ENCODE data around the gene TRIM17. TPM values are rescaled to one million over a fixed set of nuclear protein-coding genes. Genes with fewer than 3 reads are reported as not detected.

Gene TRIM17
- polyA plus RNA-seq, 4 donors: 0.48 to 0.59 TPM; not detected in 2

- DNase-seq (peak; percentile 53 to 91), FAIRE-seq (no peak)
- Histone ChIP-seq H3K27ac (ENCODE audit: low read depth in 1 of 3, low read length in 2 of 3) (peak overlapping the region in 1 of 3 donors; percentile 85), H3K4me3 (ENCODE audit: low read depth in 1 of 3, low read length in 3 of 3) (peak overlapping the region in 1 of 3 donors; percentile 56), H3K36me3 (ENCODE audit: control insufficient read depth in 3 of 3, insufficient read depth in 2 of 3, low read depth in 1 of 3, low read length in 3 of 3) (peaks cover 0 to 72% (median 0%) of the 10 kb centered on the region in 3 donors), H3K9me3 (ENCODE audit: control insufficient read depth in 2 of 2, insufficient read depth in 1 of 2, low read depth in 1 of 2, low read length in 1 of 2) (no peaks in the 10 kb centered on the region), H3K4me1 (ENCODE audit: control insufficient read depth in 3 of 3, insufficient read depth in 2 of 3, low read depth in 1 of 3, low read length in 2 of 3) (peaks cover 0 to 60% (median 0%) of the 10 kb centered on the region in 3 donors), H3K27me3 (ENCODE audit: control insufficient read depth in 3 of 3, insufficient read depth in 3 of 3, low read length in 3 of 3) (no peaks in the 10 kb centered on the region)
- 23 to 59% (median 39%) methylated on average over 34 of the region's 34 CpGs for WGBS, 3 donors
Measured at GRCh38 chr1:228372183-228373003, 44.3 kb downstream of the TRIM17 start.

- Histone ChIP-seq H3K36me3 (ENCODE audit: control insufficient read depth in 3 of 3, insufficient read depth in 2 of 3, low read depth in 1 of 3, low read length in 3 of 3) (peaks cover 0 to 72% (median 0%) of the 10 kb centered on the region in 3 donors), H3K4me1 (ENCODE audit: control insufficient read depth in 3 of 3, insufficient read depth in 2 of 3, low read depth in 1 of 3, low read length in 2 of 3) (peaks cover 0 to 61% (median 0%) of the 10 kb centered on the region in 3 donors), H3K9me3 (ENCODE audit: control insufficient read depth in 2 of 2, insufficient read depth in 1 of 2, low read depth in 1 of 2, low read length in 1 of 2) (no peaks in the 10 kb centered on the region), H3K27me3 (ENCODE audit: control insufficient read depth in 3 of 3, insufficient read depth in 3 of 3, low read length in 3 of 3) (no peaks in the 10 kb centered on the region), H3K4me3 (ENCODE audit: low read depth in 1 of 3, low read length in 3 of 3) (peak overlapping the region in 1 of 3 donors; percentile 56), H3K27ac (ENCODE audit: low read depth in 1 of 3, low read length in 2 of 3) (peak overlapping the region in 1 of 3 donors; percentile 85)
- DNase-seq: no peak
- no peak for FAIRE-seq
- 16 to 66% (median 31%) methylated on average over 4 of the region's 4 CpGs for WGBS, 3 donors
Measured at GRCh38 chr1:228371741-228372182, 44.9 kb downstream of the TRIM17 start.

DNA sequence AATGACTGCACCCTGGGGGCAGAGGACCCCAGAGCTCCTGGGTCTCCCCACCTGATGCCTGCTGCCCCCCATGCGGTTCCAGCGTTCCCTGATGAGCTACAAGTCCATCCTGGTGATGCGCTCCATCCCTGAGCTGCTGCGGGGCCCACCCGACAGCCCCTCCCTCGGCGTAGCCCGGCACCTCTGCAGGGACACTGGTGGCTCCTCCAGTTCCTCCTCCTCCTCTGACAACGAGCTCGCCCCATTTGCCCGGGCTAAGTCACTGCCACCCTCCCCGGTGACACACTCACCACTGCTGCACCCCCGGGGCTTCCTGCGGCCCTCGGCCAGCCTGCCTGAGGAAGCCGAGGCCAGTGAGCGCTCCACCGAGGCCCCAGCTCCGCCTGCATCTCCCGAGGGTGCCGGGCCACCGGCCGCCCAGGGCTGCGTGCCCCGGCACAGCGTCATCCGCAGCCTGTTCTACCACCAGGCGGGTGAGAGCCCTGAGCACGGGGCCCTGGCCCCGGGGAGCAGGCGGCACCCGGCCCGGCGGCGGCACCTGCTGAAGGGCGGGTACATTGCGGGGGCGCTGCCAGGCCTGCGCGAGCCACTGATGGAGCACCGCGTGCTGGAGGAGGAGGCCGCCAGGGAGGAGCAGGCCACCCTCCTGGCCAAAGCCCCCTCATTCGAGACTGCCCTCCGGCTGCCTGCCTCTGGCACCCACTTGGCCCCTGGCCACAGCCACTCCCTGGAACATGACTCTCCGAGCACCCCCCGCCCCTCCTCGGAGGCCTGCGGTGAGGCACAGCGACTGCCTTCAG is 45.5 kb downstream of the TRIM17 start:
- peaks cover 0 to 72% (median 0%) of the 10 kb centered on the region in 3 donors for H3K36me3 ChIP-seq (ENCODE audit: control insufficient read depth in 3 of 3, insufficient read depth in 2 of 3, low read depth in 1 of 3, low read length in 3 of 3)
- H3K9me3 ChIP-seq (ENCODE audit: control insufficient read depth in 2 of 2, insufficient read depth in 1 of 2, low read depth in 1 of 2, low read length in 1 of 2): no peaks in the 10 kb centered on the region
- peak in 1 of 2 donors; percentile 68 for DNase-seq
- peak overlapping the region in 1 of 3 donors; percentile 85 for H3K27ac ChIP-seq (ENCODE audit: low read depth in 1 of 3, low read length in 2 of 3)
- H3K27me3 ChIP-seq (ENCODE audit: control insufficient read depth in 3 of 3, insufficient read depth in 3 of 3, low read length in 3 of 3): no peaks in the 10 kb centered on the region
- 27 to 70% (median 50%) methylated on average over 29 to 50 of the region's 50 CpGs for WGBS, 3 donors
- H3K4me3 ChIP-seq (ENCODE audit: low read depth in 1 of 3, low read length in 3 of 3): peak overlapping the region in 1 of 3 donors; percentile 56
- H3K4me1 ChIP-seq (ENCODE audit: control insufficient read depth in 3 of 3, insufficient read depth in 2 of 3, low read depth in 1 of 3, low read length in 2 of 3): peaks cover 0 to 61% (median 0%) of the 10 kb centered on the region in 3 donors
- FAIRE-seq: no peak

DNA sequence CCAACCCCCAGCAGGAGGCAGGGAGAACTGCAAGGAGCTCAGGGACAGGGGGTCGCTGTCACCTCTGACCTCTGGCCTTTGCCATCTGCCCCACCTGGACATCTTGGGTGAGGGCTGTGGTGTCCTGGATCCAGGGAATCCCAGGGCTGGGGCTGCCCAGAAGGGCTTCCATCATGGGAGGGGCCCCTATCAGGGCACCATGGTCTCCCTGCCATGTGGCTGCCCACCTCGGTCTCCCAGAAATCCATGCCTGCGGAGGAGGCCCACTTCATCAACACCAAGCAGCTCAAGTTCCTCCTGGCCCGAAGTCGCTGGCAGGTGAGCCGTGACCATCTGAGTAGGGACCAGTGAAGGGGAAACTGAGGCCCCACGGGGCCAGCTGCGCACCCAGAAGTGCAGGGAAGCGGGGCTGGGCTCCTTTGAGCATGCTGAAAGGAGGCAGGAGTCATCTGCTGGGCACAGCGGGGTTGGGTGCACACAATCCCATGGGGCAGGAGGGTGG is 46.2 kb downstream of the TRIM17 start:
- Histone ChIP-seq H3K36me3 (ENCODE audit: control insufficient read depth in 3 of 3, insufficient read depth in 2 of 3, low read depth in 1 of 3, low read length in 3 of 3) (peaks cover 0 to 72% (median 0%) of the 10 kb centered on the region in 3 donors), H3K27me3 (ENCODE audit: control insufficient read depth in 3 of 3, insufficient read depth in 3 of 3, low read length in 3 of 3) (no peaks in the 10 kb centered on the region), H3K4me1 (ENCODE audit: control insufficient read depth in 3 of 3, insufficient read depth in 2 of 3, low read depth in 1 of 3, low read length in 2 of 3) (peaks cover 0 to 61% (median 0%) of the 10 kb centered on the region in 3 donors), H3K9me3 (ENCODE audit: control insufficient read depth in 2 of 2, insufficient read depth in 1 of 2, low read depth in 1 of 2, low read length in 1 of 2) (no peaks in the 10 kb centered on the region), H3K4me3 (ENCODE audit: low read depth in 1 of 3, low read length in 3 of 3) (peak overlapping the region in 1 of 3 donors; percentile 56), H3K27ac (ENCODE audit: low read depth in 1 of 3, low read length in 2 of 3) (peak overlapping the region in 1 of 3 donors; percentile 85)
- FAIRE-seq (no peak), DNase-seq (no peak)
- 69 to 88% (median 74%) methylated on average over 10 of the region's 10 CpGs for WGBS, 3 donors

DNA sequence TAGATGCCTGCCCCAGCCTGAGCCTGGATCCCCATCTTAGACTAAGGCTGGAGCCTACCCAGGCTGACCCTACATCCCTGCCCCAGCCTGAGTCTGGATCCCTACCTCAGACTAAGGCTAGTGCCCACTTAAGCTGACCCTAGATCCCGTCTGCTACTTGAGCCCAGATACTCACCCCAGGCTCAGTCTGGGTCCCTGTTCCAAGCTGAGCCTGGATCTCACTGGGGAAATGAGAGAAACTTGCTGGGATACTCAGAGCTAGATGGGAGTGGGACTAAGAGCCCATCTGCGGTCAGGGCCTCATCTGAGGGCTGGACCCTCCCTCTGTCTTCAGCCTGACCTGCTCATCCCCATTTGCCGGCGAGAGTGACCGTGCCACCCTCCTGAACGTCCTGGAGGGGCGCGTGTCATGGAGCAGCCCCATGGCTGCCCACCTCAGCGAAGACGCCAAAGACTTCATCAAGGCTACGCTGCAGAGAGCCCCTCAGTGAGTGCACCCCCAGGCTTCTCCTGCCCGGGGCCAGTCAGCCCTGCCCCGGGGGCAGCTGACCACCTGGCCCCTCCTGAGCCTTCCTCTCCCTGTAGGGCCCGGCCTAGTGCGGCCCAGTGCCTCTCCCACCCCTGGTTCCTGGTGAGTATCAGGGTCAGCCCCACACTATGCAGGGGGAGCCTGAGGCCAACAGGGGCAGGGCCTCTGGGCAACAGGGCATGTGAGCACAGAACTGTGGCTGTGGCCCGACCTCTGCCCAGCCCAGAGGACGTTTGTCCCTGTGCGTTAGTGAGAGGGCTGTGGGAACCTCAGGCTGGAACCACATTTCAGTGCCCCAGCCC is 46.8 kb downstream of the TRIM17 start:
- peaks cover 0 to 61% (median 0%) of the 10 kb centered on the region in 3 donors for H3K4me1 ChIP-seq (ENCODE audit: control insufficient read depth in 3 of 3, insufficient read depth in 2 of 3, low read depth in 1 of 3, low read length in 2 of 3)
- H3K27me3 ChIP-seq (ENCODE audit: control insufficient read depth in 3 of 3, insufficient read depth in 3 of 3, low read length in 3 of 3): no peaks in the 10 kb centered on the region
- peak overlapping the region in 1 of 3 donors; percentile 56 for H3K4me3 ChIP-seq (ENCODE audit: low read depth in 1 of 3, low read length in 3 of 3)
- no peaks in the 10 kb centered on the region for H3K9me3 ChIP-seq (ENCODE audit: control insufficient read depth in 2 of 2, insufficient read depth in 1 of 2, low read depth in 1 of 2, low read length in 1 of 2)
- no peak for DNase-seq
- WGBS, 3 donors: 79 to 90% (median 82%) methylated on average over 17 to 18 of the region's 18 CpGs
- H3K27ac ChIP-seq (ENCODE audit: low read depth in 1 of 3, low read length in 2 of 3): peak overlapping the region in 1 of 3 donors; percentile 85
- FAIRE-seq: no peak
- H3K36me3 ChIP-seq (ENCODE audit: control insufficient read depth in 3 of 3, insufficient read depth in 2 of 3, low read depth in 1 of 3, low read length in 3 of 3): peaks cover 0 to 72% (median 0%) of the 10 kb centered on the region in 3 donors

GRCh38 chr1:228368801-228369607 is 47.7 kb downstream of the TRIM17 start:
- FAIRE-seq (no peak), DNase-seq (peak in 1 of 2 donors; percentile 38)
- Histone ChIP-seq H3K27ac (ENCODE audit: low read depth in 1 of 3, low read length in 2 of 3) (peak overlapping the region in 1 of 3 donors; percentile 85), H3K27me3 (ENCODE audit: control insufficient read depth in 3 of 3, insufficient read depth in 3 of 3, low read length in 3 of 3) (no peaks in the 10 kb centered on the region), H3K4me3 (ENCODE audit: low read depth in 1 of 3, low read length in 3 of 3) (peak overlapping the region in 1 of 3 donors; percentile 17), H3K4me1 (ENCODE audit: control insufficient read depth in 3 of 3, insufficient read depth in 2 of 3, low read depth in 1 of 3, low read length in 2 of 3) (peaks cover 0 to 60% (median 0%) of the 10 kb centered on the region in 3 donors), H3K36me3 (ENCODE audit: control insufficient read depth in 3 of 3, insufficient read depth in 2 of 3, low read depth in 1 of 3, low read length in 3 of 3) (peaks cover 0 to 67% (median 0%) of the 10 kb centered on the region in 3 donors), H3K9me3 (ENCODE audit: control insufficient read depth in 2 of 2, insufficient read depth in 1 of 2, low read depth in 1 of 2, low read length in 1 of 2) (no peaks in the 10 kb centered on the region)
- WGBS, 3 donors: 69 to 81% (median 74%) methylated on average over 15 of the region's 15 CpGs
